NCI-H2107 treated with DMSO at 0.1 percent for 48 hours (cell line): ENCODE results near the gene SLC23A2.
A peak's percentile ranks its signal among the peaks of the same experiment; 100 is the strongest.
"Not testable (repeated sequence)": the region's sequence is repeated elsewhere in the genome, so short reads cannot be mapped to it uniquely, and the experiment has no call there.

Experiments
- DNase-seq: peaks from one replicate; lab custom pipeline; 2025; ENCODE audit not compliant: unreplicated experiment; lab: John Stamatoyannopoulos, UW

The SLC23A2 gene

GRCh38 chr20:5008759-5009158 is 7.4 kb upstream of the SLC23A2 start:
- DNase-seq, result no peak

GRCh38 chr20:5005326-5005725 is 4.0 kb upstream of the SLC23A2 start:
- no peak for DNase-seq

GRCh38 chr20:5004825-5005224 is 3.5 kb upstream of the SLC23A2 start:
- not testable (repeated sequence) for DNase-seq

- no peak for DNase-seq
Measured at GRCh38 chr20:5003626-5004025, 2.3 kb upstream of the SLC23A2 start.

- DNase-seq, result no peak
Measured at GRCh38 chr20:5002077-5002413, 735 bp upstream of the SLC23A2 start.

GRCh38 chr20:5000263-5001173 is 792 bp downstream of the SLC23A2 start:
- DNase-seq, result no peak

- DNase-seq, result peak; percentile 52
Measured at GRCh38 chr20:4999788-5000187, 1.5 kb downstream of the SLC23A2 start.

- no peak for DNase-seq
Measured at GRCh38 chr20:4998160-4998651, 3.1 kb downstream of the SLC23A2 start.

GRCh38 chr20:4997222-4997621 is 4.1 kb downstream of the SLC23A2 start:
- no peak for DNase-seq

GRCh38 chr20:4989570-4989969 is 11.7 kb downstream of the SLC23A2 start:
- no peak for DNase-seq

GRCh38 chr20:4987130-4987529 is 14.2 kb downstream of the SLC23A2 start:
- no peak for DNase-seq

GRCh38 chr20:4985658-4986057 is 15.7 kb downstream of the SLC23A2 start:
- DNase-seq, result no peak

- DNase-seq, result no peak
Measured at GRCh38 chr20:4982281-4982680, 19.0 kb downstream of the SLC23A2 start.

GRCh38 chr20:4979841-4980410 is 21.4 kb downstream of the SLC23A2 start:
- no peak for DNase-seq

GRCh38 chr20:4978050-4978918 is 23.0 kb downstream of the SLC23A2 start:
- DNase-seq, result no peak

GRCh38 chr20:4976014-4976413 is 25.3 kb downstream of the SLC23A2 start:
- not testable (repeated sequence) for DNase-seq

- DNase-seq, result no peak
Measured at GRCh38 chr20:4973330-4974097, 27.8 kb downstream of the SLC23A2 start.

- DNase-seq, result peak; percentile 21
Measured at GRCh38 chr20:4972506-4973251, 28.6 kb downstream of the SLC23A2 start.

- no peak for DNase-seq
Measured at GRCh38 chr20:4971064-4971463, 30.2 kb downstream of the SLC23A2 start.
